Putamen (tissue), 1 donor: ENCODE data around the gene RSPO3.

ENCODE experiments used
- DNase-seq: peaks from one replicate; pipeline ENCODE4 v3.0.0-alpha.2; 2016; ENCODE audit warnings: low spot score

Gene RSPO3

DNA sequence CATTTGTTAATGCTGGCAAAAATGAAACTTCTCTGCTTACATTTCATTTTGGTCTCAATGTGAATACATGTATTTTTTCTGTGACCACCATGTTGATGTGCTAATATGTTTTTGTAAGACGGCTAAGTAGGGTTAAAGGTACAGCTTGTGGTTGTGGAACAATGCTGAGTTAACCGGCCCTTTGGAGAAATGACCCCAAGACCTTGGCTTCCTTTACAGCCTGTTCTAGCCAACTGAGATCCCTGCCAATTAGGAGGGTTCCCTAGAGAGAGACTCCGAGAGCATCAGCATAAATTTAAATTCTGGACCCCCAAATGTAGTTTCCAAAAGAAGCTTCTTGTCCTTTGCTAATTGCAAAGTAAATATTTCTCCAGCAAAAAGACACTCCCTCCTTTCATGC is 44.4 kb downstream of the RSPO3 start:
- no peak for DNase-seq

DNA sequence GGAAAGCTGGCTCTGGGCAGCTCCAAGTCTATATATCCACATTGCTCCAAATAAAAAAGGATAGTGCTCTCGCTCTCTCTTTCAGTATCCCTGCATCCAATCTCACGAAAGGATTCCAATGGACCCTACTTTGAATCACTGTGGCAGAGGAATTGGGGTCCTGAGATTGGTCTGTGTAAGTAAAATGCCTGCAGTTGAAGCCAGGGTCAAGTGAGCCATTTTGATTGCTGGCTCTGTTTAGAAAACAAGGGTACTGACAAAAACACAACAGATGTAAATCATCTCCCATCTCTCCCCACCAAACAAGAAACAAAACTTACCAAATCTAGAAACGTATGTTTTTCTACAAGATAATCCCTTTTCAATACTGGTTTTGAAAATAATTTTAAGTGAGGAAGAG is 45.6 kb downstream of the RSPO3 start:
- no peak for DNase-seq

DNA sequence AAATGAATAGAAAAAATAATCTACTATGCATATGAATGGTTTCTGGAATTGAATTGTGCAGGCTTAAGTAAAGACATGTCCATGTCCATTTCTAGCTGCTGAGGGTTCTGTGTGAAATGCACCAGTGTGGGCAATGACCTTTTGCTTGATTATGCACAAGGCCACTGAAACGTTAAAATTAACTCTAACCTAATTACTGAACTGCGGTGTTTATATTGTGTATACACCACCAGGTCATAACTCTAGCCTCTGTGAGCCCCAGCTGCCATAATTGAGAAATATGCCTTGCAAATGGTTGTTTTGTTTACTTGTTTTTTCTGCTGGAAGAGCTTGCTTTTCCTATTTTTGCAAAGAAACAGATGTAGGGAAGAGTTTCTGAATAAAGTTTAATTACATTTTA is 46.1 kb downstream of the RSPO3 start:
- DNase-seq, result no peak

DNA sequence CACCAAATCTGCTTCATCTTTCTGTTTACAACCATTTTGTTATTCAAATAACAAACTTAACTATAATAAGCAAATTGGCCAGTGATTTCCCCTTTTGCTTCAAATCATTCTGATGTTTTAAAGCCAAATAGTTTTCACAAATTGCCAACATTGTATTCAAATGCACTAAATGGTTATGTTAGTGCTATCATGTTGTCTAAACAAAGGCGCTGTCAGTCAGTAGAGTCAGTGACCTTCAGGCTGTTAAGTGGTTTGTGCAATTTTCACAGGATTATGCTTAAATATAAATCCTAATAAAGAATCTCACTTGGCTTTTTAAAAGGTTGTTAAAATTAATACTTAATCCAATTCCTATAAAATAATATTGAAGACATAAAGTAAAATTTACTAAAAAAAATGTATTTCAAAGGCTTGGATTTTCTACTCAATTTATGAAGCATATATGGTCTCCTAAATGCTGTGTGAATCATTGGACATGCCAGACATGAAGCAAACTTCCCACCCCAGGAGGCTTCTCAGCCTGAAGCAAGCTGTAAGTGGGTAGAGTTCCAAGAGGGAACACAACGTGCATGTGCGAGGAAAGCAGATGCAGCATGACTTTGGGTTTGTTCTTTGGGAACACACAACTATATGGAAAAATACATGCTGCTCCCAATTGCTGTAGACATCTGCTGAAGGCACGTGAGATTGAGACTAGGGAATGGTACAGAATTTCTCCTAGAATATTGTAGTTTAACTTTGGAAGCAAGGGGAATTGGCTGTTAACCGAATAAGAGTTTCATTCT is 54.9 kb downstream of the RSPO3 start:
- no peak for DNase-seq

DNA sequence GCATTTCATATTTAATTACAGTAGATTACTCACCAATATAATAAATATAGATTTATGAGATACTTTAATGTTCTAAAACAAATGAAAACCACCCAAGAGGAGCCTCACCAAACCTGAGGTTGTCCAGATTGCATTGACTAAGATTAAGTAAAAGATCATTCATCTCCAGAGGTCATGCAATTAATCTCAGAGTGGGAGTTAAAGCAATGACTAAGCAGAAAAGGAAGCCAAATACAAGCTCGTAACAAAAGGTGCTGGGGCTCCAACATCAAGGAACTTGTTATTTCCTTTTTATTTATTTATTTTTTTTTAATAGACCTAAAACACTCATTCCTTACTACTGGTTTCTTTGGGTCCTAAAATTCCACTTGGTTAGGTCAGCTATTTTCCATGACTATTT is 57.7 kb downstream of the RSPO3 start:
- no peak for DNase-seq

DNA sequence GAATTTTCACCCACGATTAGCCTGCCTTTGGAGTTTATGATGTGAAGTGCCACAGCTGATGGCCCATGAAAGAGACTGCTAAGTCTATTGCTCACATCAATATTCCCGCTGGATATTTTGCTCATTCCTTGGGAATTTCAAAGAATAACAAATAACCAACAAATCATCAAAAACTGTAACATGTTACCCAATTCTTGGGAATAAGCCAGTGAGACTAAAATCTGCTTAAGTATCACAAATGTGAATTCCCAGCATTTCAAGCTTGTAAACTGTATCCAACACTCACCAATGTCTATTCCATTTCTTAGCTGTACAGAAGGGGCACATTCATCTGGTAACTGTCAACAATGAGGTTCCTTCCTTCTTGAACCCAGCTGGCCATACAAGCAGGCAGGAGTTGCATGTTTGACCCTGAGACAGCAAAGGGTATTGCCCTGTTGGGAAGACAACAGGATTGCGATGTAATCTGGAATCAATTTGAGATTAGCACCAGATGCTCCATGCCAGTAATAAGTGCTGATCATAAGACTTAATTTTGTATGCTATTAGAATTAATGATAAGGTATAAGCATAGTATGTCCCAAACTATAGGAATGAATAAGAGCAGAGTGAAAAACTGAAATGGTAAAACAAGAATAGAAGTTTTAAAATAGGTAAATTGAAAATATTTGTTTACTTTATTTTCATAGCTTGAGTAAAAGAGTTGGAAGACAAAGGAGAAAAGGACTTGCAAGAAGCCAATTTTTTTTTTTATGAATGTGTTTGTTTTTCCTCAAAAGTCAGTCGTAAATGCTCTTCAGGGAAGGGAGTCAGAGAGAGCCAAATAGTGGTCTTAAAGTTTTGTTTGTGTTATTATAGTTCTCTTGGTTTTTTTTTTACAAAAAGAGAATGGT is 58.8 kb downstream of the RSPO3 start:
- DNase-seq, result no peak

DNA sequence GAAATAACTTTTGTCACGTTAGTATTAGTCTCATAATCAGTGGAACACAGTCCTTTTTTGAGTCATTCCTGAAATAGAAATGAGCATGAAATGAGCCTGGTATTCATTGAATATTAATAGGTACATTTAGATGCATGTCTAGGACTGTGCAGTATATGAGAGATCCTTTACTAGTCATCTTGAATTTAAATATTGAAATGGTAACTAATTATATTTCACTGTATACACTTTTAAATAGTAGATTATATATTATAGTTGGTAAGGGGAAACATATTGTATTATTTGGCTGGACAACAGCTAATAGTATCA is 59.4 kb downstream of the RSPO3 start:
- DNase-seq, result no peak

DNA sequence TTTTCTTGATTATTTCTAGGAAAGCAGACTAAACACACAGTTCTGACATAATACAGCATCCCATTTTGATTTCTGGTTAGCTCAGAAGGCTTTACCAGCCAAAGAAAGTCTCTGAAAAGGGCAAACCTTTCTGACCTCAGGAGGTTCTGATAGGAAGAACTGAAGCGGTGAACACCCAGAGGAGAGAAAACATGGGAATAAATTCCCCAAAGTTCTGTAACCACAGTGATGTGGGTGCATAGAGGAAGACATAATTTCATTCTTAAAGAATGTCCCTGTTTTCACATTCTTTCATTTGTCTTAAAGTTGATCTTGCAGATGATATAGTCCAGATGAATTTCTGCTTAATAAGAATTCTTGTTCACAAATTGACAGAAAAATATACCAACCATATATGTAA is 60.3 kb downstream of the RSPO3 start:
- DNase-seq, result no peak

DNA sequence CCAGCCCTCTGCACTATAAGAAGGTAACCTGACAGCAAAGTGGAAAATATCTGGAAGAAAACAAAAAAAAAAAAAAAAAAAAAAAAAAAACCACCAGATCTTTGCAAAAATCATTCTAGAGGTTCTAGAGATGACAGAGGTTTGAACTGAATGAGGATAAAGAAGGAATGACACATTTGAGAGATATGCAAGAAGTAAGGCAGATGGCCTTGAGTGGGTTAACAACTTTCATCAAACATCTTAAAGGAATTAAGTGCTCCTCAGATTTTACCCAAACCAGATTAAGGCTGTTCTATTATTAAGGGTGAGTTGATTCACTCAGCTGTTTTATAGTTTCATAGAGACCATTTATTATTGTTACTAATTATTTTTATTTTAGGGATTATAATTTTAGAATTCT is 62.0 kb downstream of the RSPO3 start:
- no peak for DNase-seq

DNA sequence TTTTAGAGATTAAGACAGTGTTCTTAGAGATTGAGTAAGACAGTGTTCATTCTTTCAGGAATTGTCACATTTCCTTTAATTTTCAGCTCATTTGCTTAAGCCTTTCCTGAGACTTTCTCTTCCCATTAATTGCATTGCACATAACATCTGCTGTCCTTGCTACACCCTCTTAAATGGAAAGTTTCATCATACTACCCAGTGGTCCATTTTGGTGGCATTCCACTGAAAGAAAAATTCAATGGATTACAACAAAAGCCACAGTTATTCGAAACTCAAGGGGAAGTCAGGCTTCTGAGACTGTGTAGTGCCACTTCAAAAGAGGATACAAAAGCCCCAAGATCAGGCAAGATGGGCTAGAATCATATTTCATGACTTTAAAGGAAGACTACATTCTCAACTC is 64.0 kb downstream of the RSPO3 start:
- no peak for DNase-seq

DNA sequence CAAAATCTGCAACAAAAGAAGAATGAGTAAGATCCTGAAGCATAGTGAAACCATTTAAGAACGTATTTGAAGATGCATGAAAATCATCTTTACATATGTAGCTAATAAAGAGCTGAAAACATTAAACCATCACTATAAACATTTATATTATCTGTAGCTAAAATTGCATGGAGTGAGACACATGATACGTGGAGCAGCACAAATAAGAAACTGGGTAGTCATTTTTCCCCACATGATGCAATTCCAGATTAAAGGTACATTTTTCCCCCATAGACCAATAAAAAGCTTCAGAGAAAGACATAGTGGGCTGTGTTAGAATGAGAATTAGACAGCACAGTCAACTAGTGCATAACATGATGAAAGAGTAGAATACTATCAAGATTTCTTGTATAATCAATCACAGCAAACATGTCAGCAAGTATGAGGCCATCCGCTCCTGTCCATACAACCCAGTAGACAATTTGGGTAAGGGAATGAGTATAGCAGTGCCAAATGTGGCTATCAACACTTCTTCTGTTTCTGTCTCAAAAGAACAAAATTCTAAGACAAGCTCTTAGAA is 67.0 kb downstream of the RSPO3 start:
- no peak for DNase-seq

DNA sequence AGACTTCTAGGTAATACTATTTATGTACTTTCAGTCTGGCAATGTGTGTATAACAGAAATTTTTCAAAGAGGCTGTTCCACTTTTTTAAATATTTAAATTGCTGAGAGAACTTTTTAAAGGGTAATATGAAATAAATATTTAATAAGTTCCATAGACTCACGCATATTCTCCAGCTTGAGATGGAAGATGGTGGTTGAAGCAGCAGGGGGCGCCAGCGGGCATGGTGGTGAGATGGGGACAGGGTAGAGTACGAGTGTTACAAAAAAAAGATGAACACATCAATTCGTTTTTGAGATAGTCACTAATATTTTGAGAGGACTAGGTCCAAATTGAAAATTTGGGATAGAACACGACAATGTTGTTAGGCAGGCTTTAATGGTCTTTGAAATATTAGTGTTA is 68.4 kb downstream of the RSPO3 start:
- no peak for DNase-seq

DNA sequence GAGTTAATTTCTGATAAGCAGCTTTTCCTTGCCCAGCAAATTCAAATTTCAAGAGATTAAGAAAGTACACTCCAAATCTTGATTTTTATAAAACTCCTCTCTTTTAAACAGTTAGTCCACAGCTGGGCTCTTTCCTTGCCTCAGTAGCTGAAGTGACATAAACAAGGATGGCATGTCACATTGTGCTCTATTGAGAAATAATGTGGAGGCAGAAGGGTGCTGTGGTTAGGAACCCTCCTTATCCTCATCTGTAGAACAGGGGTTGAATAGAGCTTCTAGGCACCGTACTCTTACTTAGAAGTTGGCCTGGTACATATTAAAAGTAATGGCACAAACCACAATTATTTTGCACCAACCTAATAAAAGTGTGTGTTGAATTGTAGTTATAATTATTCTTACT is 70.3 kb downstream of the RSPO3 start:
- no peak for DNase-seq

DNA sequence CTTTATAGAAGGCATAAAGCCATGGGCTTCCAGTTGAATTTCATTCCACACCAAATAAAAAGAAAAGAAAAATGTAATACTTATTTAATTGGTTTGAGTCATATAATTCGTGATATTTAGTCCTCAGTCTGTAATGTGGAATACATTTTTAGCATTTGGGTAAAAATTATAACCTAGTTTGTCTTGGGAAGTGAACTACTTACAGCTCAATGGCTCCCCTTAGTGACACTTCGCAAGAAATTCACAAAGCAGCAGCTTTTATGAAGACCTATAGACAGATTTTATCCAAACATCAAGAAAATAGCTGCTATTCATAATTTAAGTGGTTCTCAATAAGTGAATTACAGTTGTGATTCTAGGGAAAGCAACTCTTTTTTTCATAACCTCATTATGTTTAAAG is 72.1 kb downstream of the RSPO3 start:
- DNase-seq, result no peak

DNA sequence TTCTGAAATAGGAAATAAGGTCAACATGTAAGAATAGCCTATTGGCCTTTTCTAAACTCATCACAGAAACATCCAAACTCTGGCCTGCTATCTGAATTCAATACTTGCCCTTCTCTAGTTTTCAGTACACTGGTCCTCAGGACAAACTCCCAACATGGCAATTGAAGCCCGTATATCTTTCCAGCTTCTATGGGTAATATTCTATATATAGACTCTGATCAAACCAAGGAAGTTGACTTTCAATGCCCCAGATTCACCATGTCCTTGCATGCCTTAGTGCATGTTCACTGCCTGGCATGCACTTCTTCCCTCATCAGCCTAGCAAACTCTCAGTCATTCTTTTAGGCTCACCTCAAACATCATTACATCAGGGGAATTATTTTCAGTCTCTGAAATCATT is 73.2 kb downstream of the RSPO3 start:
- DNase-seq, result no peak

DNA sequence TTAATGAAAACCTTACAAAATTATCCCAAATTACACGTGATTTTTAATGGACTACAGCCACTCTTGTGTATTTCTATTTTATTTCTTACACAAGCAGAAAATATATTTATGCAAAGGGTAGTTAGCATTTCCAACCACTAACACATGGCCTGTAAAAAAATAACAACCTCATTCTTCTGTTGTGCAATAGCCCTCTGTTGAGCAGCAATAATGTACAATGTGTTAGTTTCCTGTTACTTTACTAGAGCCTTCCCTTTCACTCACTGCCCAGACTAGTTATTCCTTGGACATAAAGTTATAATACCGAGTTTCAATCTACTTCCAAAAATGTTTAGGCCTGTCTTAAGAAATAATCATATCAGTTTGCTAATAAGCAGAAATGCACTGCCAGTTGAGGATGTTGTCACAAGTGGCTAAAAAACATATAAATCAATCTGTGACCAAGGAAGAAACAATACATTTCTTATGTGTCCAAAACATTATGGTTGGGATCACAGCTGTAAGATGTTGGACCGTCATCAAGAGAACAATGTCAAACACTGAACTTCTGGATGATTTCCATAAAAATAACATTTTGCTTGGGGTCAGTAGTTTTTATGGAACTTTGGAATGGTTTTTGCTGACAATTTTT is 74.6 kb downstream of the RSPO3 start:
- DNase-seq, result no peak

DNA sequence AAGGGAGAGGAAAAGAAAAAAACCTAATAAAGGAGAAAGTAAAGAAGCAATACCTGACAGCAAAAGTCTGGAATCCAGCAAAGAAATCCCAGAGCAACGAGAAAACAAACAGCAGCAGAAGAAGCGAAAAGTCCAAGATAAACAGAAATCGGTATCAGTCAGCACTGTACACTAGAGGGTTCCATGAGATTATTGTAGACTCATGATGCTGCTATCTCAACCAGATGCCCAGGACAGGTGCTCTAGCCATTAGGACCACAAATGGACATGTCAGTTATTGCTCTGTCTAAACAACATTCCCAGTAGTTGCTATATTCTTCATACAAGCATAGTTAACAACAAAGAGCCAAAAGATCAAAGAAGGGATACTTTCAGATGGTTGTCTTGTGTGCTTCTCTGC is 77.4 kb downstream of the RSPO3 start:
- DNase-seq, result no peak

DNA sequence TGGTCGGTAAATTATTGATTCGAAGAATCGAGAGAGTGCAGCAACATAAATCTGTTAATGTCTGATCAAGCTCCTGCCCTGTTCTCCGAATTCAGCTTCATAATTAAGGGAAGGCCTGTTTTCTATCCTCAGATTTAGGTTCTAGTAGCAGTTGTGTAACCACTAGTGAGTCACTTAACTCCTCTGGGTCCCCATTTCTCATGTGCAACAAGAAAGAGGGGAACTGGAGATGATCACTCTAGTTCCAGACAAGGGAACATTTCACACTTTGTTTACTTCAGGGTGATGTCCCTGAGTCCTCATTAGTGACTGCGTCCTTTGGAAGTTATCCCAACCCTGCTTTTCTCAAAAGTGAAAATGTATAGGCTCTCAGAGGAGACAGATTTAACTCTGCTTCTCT is 80.1 kb downstream of the RSPO3 start:
- no peak for DNase-seq

DNA sequence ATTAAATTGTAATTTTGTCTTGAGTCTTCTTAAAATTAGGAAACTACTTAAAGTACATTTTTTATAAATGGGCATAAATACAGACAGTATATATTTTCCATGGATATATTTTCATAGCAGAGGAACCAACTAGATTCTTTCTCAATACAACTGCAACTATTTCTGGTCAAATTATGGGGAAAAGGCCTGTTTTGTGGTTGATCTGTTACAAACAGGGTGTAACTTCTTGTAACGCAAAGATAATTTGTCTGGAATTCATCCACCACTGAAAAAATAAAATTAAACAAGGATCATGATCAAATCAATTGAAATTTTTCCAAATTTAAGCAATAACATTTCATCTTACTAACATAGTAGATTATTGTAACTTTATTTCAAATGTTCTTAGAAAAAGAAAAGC is 81.0 kb downstream of the RSPO3 start:
- no peak for DNase-seq

DNA sequence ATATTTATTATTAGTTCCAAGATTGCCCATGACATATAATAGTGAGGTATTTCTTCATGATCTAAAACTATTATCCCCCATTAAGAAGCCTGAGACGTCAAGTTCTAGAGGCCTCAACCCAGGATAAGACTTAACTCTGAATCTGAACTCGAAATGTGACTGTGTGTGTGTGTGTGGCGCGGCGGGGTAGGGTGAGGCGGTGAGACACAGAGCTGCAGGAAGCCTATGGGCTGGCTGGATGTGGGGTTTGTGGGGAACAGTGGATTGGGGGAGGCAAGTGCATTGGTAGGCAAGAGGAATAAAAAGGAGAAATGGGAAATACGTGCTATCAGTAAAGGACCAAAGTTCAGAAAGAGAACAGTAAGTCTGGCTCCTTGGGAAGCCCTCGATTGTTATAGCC is 81.6 kb downstream of the RSPO3 start:
- DNase-seq, result no peak

DNA sequence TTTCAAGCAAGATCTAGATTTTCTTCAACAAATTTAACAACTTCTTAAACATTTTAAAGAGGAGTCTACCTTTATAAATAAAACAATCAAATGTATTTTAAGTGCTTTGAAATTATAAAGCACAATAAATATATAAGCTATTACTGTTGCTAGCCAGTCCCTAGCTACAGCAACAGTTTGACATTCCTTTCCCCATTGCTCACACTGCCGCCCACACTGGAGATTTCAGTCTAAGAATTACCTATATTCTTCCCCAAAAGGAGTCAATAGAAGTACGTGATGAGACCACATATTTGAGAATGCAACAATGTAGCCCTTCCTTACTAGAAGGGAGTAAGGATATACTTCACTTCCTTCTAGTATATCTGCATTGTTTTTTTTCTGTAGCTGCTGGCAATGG is 82.8 kb downstream of the RSPO3 start:
- DNase-seq, result no peak

DNA sequence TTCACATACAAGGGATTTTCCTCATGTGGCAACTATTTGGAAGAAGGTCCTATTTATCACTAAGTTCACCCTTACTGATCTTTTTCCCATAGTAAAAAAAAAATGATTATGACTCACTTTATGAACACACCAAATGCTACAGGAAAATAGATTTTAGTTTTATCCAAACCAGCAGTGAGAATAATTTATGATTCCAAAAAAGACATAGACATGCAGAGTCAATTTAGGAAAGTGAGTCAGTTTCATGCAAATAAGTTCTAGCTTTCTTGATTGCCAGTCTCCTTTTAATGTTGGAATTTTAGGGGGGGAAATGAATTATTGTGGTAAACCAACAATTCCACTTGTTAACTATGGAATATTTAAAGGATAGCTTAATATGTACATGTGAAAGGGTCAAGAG is 84.2 kb downstream of the RSPO3 start:
- no peak for DNase-seq

DNA sequence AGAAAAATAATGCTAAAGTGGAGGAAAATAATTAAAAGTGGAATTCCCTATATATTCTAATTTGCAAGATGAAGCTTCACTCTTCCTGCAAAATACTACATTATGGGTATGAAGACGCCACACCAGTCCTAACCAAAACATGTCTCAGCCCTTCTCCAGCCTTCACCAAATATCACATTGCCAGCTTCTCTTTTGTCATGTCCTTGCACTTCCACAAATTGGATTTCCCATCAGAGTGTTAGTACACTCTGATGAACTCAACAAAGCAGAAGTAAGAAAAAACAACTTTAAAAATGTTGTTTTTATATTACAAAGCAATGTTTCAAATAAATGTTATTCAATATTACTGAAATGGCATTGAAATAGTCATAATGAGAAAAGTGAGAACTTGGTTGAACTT is 85.8 kb downstream of the RSPO3 start:
- DNase-seq, result no peak
